ENCODE results near the gene TEX10.
A peak's percentile ranks its signal among the peaks of the same experiment; 100 is the strongest.

TEX10 gene

GRCh38 chr9:100322954-100323536 is 29.7 kb downstream of the TEX10 start:
- TF ChIP-seq ZFP30 (CRISPR knock-in tag; IDR thresholded peaks at IDR 0.05) (no peak), BACH2 (CRISPR knock-in tag; IDR thresholded peaks at IDR 0.05; ENCODE audit: borderline replicate concordance) (no peak), ISL1 (CRISPR knock-in tag; IDR thresholded peaks at IDR 0.05) (no peak), GLIS3 (CRISPR knock-in tag; IDR thresholded peaks at IDR 0.05) (no peak), CSRNP3 (CRISPR knock-in tag; IDR thresholded peaks at IDR 0.05) (no peak), ESRRG (CRISPR knock-in tag; IDR thresholded peaks at IDR 0.05) (no peak), ZNF565 (CRISPR knock-in tag; conservative IDR thresholded peaks at IDR 0.05; ENCODE audit: low read depth) (no peak), OSR1 (CRISPR knock-in tag; IDR thresholded peaks at IDR 0.05) (no peak), ZFP3 (CRISPR knock-in tag; IDR thresholded peaks at IDR 0.05) (no peak), ZNF70 (CRISPR knock-in tag; IDR thresholded peaks at IDR 0.05) (no peak), PATZ1 (CRISPR knock-in tag; IDR thresholded peaks at IDR 0.05; ENCODE audit: borderline replicate concordance) (no peak), TOX (CRISPR knock-in tag; IDR thresholded peaks at IDR 0.05; ENCODE audit: borderline replicate concordance) (no peak), ZC3H10 (CRISPR knock-in tag; IDR thresholded peaks at IDR 0.05) (no peak), RARB (CRISPR knock-in tag; IDR thresholded peaks at IDR 0.05) (no peak), ARNTL (CRISPR knock-in tag; IDR thresholded peaks at IDR 0.05; ENCODE audit: borderline replicate concordance, low read depth) (no peak)
- ATAC-seq = peak; percentile 66; the same call in 2 of the 3 replicates

GRCh38 chr9:100317706-100318105 is 35.0 kb downstream of the TEX10 start:
- peak; percentile 45; the same call in 2 of the 3 replicates for ATAC-seq

GRCh38 chr9:100315561-100315960 is 37.2 kb downstream of the TEX10 start:
- TF ChIP-seq ZC3H10 (CRISPR knock-in tag; IDR thresholded peaks at IDR 0.05) (no peak), BACH2 (CRISPR knock-in tag; IDR thresholded peaks at IDR 0.05; ENCODE audit: borderline replicate concordance) (no peak), ZNF8 (CRISPR knock-in tag; IDR thresholded peaks at IDR 0.05) (no peak), CREB5 (CRISPR knock-in tag; IDR thresholded peaks at IDR 0.05; ENCODE audit: low read depth) (no peak), TCF4 (CRISPR knock-in tag; IDR thresholded peaks at IDR 0.05; ENCODE audit: borderline replicate concordance) (no peak), ZFP3 (CRISPR knock-in tag; IDR thresholded peaks at IDR 0.05) (no peak), ZFP30 (CRISPR knock-in tag; IDR thresholded peaks at IDR 0.05) (no peak), ZNF565 (CRISPR knock-in tag; conservative IDR thresholded peaks at IDR 0.05; ENCODE audit: low read depth) (no peak), PATZ1 (CRISPR knock-in tag; IDR thresholded peaks at IDR 0.05; ENCODE audit: borderline replicate concordance) (no peak), TOX (CRISPR knock-in tag; IDR thresholded peaks at IDR 0.05; ENCODE audit: borderline replicate concordance) (no peak), ESRRG (CRISPR knock-in tag; IDR thresholded peaks at IDR 0.05) (no peak), ARNTL (CRISPR knock-in tag; IDR thresholded peaks at IDR 0.05; ENCODE audit: borderline replicate concordance, low read depth) (no peak), CSDC2 (CRISPR knock-in tag; IDR thresholded peaks at IDR 0.05) (no peak), GLIS3 (CRISPR knock-in tag; IDR thresholded peaks at IDR 0.05) (no peak), TSHZ2 (CRISPR knock-in tag; IDR thresholded peaks at IDR 0.05) (no peak)
- no peak for ATAC-seq

More at GRCh38 chr9:100317706-100318105, 35.0 kb downstream of the TEX10 start:
- TF ChIP-seq ISL1 (CRISPR knock-in tag; IDR thresholded peaks at IDR 0.05) (0 out of 2 replicates have a peak, but pooled peaks have one; percentile 13), TOX (CRISPR knock-in tag; IDR thresholded peaks at IDR 0.05; ENCODE audit: borderline replicate concordance) (no peak)
